Fibroblast of lung (primary cell): ENCODE measurements around the gene D2HGDH. TPM values are rescaled to one million over a fixed set of nuclear protein-coding genes. Genes with fewer than 3 reads are reported as not detected.

Source experiments
- DNase-seq, 2 donors: peaks; one replicate each; pipeline versions ENCODE4 v3.0.0 to v3.0.0-alpha.2; 2010; ENCODE audit warnings: low read depth in 2 of 2
- H2AFZ ChIP-seq: 2 replicates; pipeline ENCODE4 v1.5.1; 2012; ENCODE audit warnings: low read length, control low read depth, inconsistent platforms
- H3K27ac ChIP-seq: 2 replicates; pipeline ENCODE4 v1.5.1; 2011; ENCODE audit warnings: low read length, control low read depth; ENCODE audit not compliant: insufficient read depth
- H3K27me3 ChIP-seq: 2 replicates; pipeline ENCODE4 v1.5.1; 2011; ENCODE audit warnings: mild to moderate bottlenecking, low read length; ENCODE audit not compliant: control insufficient read depth, insufficient read depth
- H3K36me3 ChIP-seq: 2 replicates; pipeline ENCODE4 v1.5.1; 2011; ENCODE audit warnings: low read length; ENCODE audit not compliant: control insufficient read depth, insufficient read depth
- H3K4me1 ChIP-seq: 2 replicates; pipeline ENCODE4 v1.5.1; 2011; ENCODE audit warnings: low read length; ENCODE audit not compliant: control insufficient read depth, insufficient read depth; ENCODE audit errors: extremely low read depth
- H3K4me2 ChIP-seq: 2 replicates; pipeline ENCODE4 v1.5.1; 2011; ENCODE audit warnings: low read length, control low read depth; ENCODE audit not compliant: insufficient read depth; ENCODE audit errors: extremely low read depth
- H3K4me3 ChIP-seq, 4 experiments: fragments of 200-600 bp in 1 of 4; sonication (generic) in 1 of 4; replicated peaks in 1 of 4; 2 replicates each; pipeline ENCODE4 v1.5.1; 2011 to 2016; ENCODE audit warnings: low read length in 4 of 4, low read depth in 3 of 4, mild to moderate bottlenecking in 3 of 4, control low read depth in 2 of 4, inconsistent platforms in 1 of 4, mixed read lengths in 1 of 4; ENCODE audit not compliant: insufficient read depth in 1 of 4; ENCODE audit errors: control extremely low read depth in 1 of 4
- H3K79me2 ChIP-seq: 2 replicates; pipeline ENCODE4 v1.5.1; 2012; ENCODE audit warnings: mild to moderate bottlenecking, low read length, inconsistent platforms; ENCODE audit not compliant: control insufficient read depth, insufficient read depth
- H3K9ac ChIP-seq: 2 replicates; pipeline ENCODE4 v1.5.1; 2011; ENCODE audit warnings: mild to moderate bottlenecking, low read length, control low read depth; ENCODE audit not compliant: insufficient read depth
- H3K9me3 ChIP-seq: 2 replicates; pipeline ENCODE4 v1.5.1; 2012; ENCODE audit warnings: low read depth, low read length; ENCODE audit not compliant: control insufficient read depth, insufficient read depth
- H4K20me1 ChIP-seq: 2 replicates; pipeline ENCODE4 v1.5.1; 2011; ENCODE audit warnings: low read length; ENCODE audit not compliant: control insufficient read depth, insufficient read depth; ENCODE audit errors: extremely low read depth
- CTCF ChIP-seq, 2 donors: IDR thresholded peaks in 1 of 2; conservative IDR thresholded peaks in 1 of 2; 1 replicate in 1 of 2; 2 replicates in 1 of 2; pipeline ENCODE4 v1.5.1; 2011 to 2012; ENCODE audit warnings: low read length in 2 of 2, control low read depth in 1 of 2, inconsistent platforms in 1 of 2, low read depth in 1 of 2, mild to moderate bottlenecking in 1 of 2
- EZH2 ChIP-seq: IDR thresholded peaks from 2 replicates; pipeline ENCODE4 v1.5.1; 2012; ENCODE audit warnings: low read length, control low read depth, mild to moderate bottlenecking; ENCODE audit errors: missing control alignments
- polyA plus RNA-seq, 2 donors: library from polyadenylated mRNA; depleted of rRNA in 1 of 2; stranded (reverse) in 1 of 2; unstranded in 1 of 2; fragments of >200 nt; gene quantifications; 2 replicates each; pipeline ENCODE4 v1.2.1, GENCODE V29; 2011 to 2012; ENCODE audit warnings: missing spikeins in 1 of 2
- total RNA-seq: library from RNA; depleted of rRNA; stranded (reverse); fragments of >200 nt; gene quantifications from 2 replicates; pipeline ENCODE4 v1.2.1, GENCODE V29; 2014

Gene D2HGDH
- total and polyA plus RNA-seq, 2 donors (not counting 1 experiment from before 2014, with no cell fraction given) = 5.7 to 28.4 TPM

- H3K4me1 ChIP-seq = no peaks in the 10 kb centered on the region
- H3K4me3 ChIP-seq = no peak overlapping the region
- no peak overlapping the region for H3K27ac ChIP-seq
- H3K9ac ChIP-seq = no peak overlapping the region
- TF ChIP-seq CTCF (conservative IDR thresholded peaks at IDR 0.05 in 1 of 2, IDR thresholded peaks at IDR 0.05 in 1 of 2; ENCODE audit: low read depth in 1 of 2, low read length in 2 of 2) (no peak), EZH2 (no peak)
- DNase-seq = no peak
- H3K79me2 ChIP-seq = no peaks in the 10 kb centered on the region
- no peak overlapping the region for H3K4me2 ChIP-seq
- no peaks in the 10 kb centered on the region for H3K27me3 ChIP-seq
- H3K36me3 ChIP-seq = no peaks in the 10 kb centered on the region
- no peak overlapping the region for H2AFZ ChIP-seq
- no peaks in the 10 kb centered on the region for H4K20me1 ChIP-seq
- no peaks in the 10 kb centered on the region for H3K9me3 ChIP-seq
Observed at GRCh38 chr2:241812730-241813643, 78.6 kb downstream of the D2HGDH start.

- Histone ChIP-seq H3K9ac (no peak overlapping the region), H3K79me2 (no peaks in the 10 kb centered on the region), H2AFZ (no peak overlapping the region), H3K4me1 (no peaks in the 10 kb centered on the region), H3K36me3 (no peaks in the 10 kb centered on the region), H3K27ac (no peak overlapping the region), H3K27me3 (no peaks in the 10 kb centered on the region), H4K20me1 (no peaks in the 10 kb centered on the region), H3K9me3 (no peaks in the 10 kb centered on the region), H3K4me2 (no peak overlapping the region), H3K4me3 (no peak overlapping the region)
- no peak for DNase-seq
- TF ChIP-seq EZH2 (no peak), CTCF (conservative IDR thresholded peaks at IDR 0.05 in 1 of 2, IDR thresholded peaks at IDR 0.05 in 1 of 2; ENCODE audit: low read depth in 1 of 2, low read length in 2 of 2) (no peak)
Observed at GRCh38 chr2:241813644-241814392, 79.4 kb downstream of the D2HGDH start.

- Histone ChIP-seq H3K4me3 (no peak overlapping the region), H4K20me1 (no peaks in the 10 kb centered on the region), H3K9me3 (no peaks in the 10 kb centered on the region), H3K9ac (no peak overlapping the region), H2AFZ (no peak overlapping the region), H3K4me1 (no peaks in the 10 kb centered on the region), H3K27ac (no peak overlapping the region), H3K4me2 (no peak overlapping the region), H3K27me3 (no peaks in the 10 kb centered on the region), H3K79me2 (no peaks in the 10 kb centered on the region), H3K36me3 (no peaks in the 10 kb centered on the region)
- no peak for DNase-seq
- no peak for TF ChIP-seq CTCF (conservative IDR thresholded peaks at IDR 0.05 in 1 of 2, IDR thresholded peaks at IDR 0.05 in 1 of 2; ENCODE audit: low read depth in 1 of 2, low read length in 2 of 2)
Observed at GRCh38 chr2:241814393-241814642, 79.9 kb downstream of the D2HGDH start.
